ENCODE data around the gene BCAS3. TPM values are rescaled to one million over a fixed set of nuclear protein-coding genes. Genes with fewer than 3 reads are reported as not detected.

The BCAS3 gene
- total RNA-seq, 1 donor from 2014 or later, result 14.5 TPM

DNA sequence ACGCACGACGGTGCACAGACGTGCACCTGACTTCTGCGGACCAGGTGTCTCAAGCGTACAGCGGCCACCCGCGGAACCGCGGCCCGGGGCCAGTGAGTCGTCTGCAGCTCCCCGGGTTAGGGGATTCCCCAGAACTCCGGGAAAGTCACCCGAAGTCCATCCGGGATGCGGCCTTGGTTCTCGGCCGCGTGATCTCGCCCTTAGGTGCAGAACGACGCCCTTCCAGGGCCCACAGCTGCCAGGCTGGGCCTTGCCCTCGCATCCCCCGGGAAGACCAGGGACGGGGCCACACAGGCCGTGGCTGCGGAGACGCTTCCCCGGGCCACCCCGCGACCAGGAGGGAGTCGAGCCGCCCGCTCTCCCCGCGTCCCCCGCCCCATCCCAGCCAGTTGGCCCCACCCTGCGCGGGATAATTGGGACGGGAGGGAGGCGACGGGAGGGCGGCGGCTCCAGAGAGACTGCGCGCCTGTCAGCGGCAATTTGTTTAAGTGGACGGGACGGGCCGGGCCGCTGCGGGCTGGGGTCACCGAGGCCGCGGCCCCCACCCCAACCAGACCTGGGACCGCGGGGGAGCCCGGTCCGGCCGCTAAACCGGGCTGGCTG lies 718.4 kb downstream of the BCAS3 start:
- peaks cover 22% of the 10 kb centered on the region for H3K79me2 ChIP-seq (ENCODE audit: insufficient read depth, low read length)
- DNase-seq (ENCODE audit: low read depth) (no peak), FAIRE-seq (no peak)
- H3K36me3 ChIP-seq (ENCODE audit: insufficient read depth, low read length), result no peaks in the 10 kb centered on the region
- no peak overlapping the region for H3K4me3 ChIP-seq (ENCODE audit: insufficient read depth, low read depth, low read length)
- peak overlapping the region; percentile 75 for H2AFZ ChIP-seq (ENCODE audit: low read depth, low read length)
- Mint-ChIP-seq H3K36me3 (ENCODE audit: low read depth, unreplicated experiment) (peaks cover 4% of the 10 kb centered on the region), H3K27ac (ENCODE audit: unreplicated experiment) (no peak overlapping the region), H3K4me3 (ENCODE audit: unreplicated experiment) (no peak overlapping the region), H3K27me3 (ENCODE audit: low read depth, unreplicated experiment) (peaks cover 55% of the 10 kb centered on the region), H3K4me1 (ENCODE audit: low read depth, unreplicated experiment) (peaks cover 4% of the 10 kb centered on the region), H3K9me3 (ENCODE audit: unreplicated experiment) (peaks cover 31% of the 10 kb centered on the region)
- TF ChIP-seq, protein P1, sequence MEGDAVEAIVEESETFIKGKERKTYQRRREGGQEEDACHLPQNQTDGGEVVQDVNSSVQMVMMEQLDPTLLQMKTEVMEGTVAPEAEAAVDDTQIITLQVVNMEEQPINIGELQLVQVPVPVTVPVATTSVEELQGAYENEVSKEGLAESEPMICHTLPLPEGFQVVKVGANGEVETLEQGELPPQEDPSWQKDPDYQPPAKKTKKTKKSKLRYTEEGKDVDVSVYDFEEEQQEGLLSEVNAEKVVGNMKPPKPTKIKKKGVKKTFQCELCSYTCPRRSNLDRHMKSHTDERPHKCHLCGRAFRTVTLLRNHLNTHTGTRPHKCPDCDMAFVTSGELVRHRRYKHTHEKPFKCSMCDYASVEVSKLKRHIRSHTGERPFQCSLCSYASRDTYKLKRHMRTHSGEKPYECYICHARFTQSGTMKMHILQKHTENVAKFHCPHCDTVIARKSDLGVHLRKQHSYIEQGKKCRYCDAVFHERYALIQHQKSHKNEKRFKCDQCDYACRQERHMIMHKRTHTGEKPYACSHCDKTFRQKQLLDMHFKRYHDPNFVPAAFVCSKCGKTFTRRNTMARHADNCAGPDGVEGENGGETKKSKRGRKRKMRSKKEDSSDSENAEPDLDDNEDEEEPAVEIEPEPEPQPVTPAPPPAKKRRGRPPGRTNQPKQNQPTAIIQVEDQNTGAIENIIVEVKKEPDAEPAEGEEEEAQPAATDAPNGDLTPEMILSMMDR (IDR thresholded peaks at IDR 0.05; ENCODE audit: insufficient read depth, low read depth, low read length), result no peak
- TF ChIP-seq EZH2 (IDR thresholded peaks at IDR 0.05; ENCODE audit: insufficient read depth, low read length), result no peak
- peaks cover under 1% of the 10 kb centered on the region for H4K20me1 ChIP-seq (ENCODE audit: insufficient read depth, low read length)
- H3K27me3 ChIP-seq (ENCODE audit: insufficient read depth, low read length), result peaks cover 23% of the 10 kb centered on the region
- peaks cover 14% of the 10 kb centered on the region for H3K4me1 ChIP-seq (ENCODE audit: insufficient read depth, low read length)
- peak overlapping the region; percentile 81 for H3K4me2 ChIP-seq (ENCODE audit: low read length)
- no peaks in the 10 kb centered on the region for H3K9me3 ChIP-seq (ENCODE audit: insufficient read depth, low read depth, low read length)
- no peak overlapping the region for H3K27ac ChIP-seq (ENCODE audit: low read depth, low read length)
- H3K9ac ChIP-seq (ENCODE audit: low read length), result no peak overlapping the region

GRCh38 chr17:61396586-61397085 lies 719.0 kb downstream of the BCAS3 start:
- Mint-ChIP-seq H3K36me3 (ENCODE audit: low read depth, unreplicated experiment) (peaks cover 4% of the 10 kb centered on the region), H3K9me3 (ENCODE audit: unreplicated experiment) (peaks cover 34% of the 10 kb centered on the region), H3K4me1 (ENCODE audit: low read depth, unreplicated experiment) (peaks cover 4% of the 10 kb centered on the region), H3K4me3 (ENCODE audit: unreplicated experiment) (no peak overlapping the region), H3K27ac (ENCODE audit: unreplicated experiment) (no peak overlapping the region), H3K27me3 (ENCODE audit: low read depth, unreplicated experiment) (peaks cover 56% of the 10 kb centered on the region)
- Histone ChIP-seq H2AFZ (ENCODE audit: low read depth, low read length) (peak overlapping the region; percentile 75), H3K4me1 (ENCODE audit: insufficient read depth, low read length) (peaks cover 14% of the 10 kb centered on the region), H3K27ac (ENCODE audit: low read depth, low read length) (no peak overlapping the region), H3K4me3 (ENCODE audit: insufficient read depth, low read depth, low read length) (no peak overlapping the region), H3K79me2 (ENCODE audit: insufficient read depth, low read length) (peaks cover 28% of the 10 kb centered on the region), H3K9ac (ENCODE audit: low read length) (peak overlapping the region; percentile 23), H3K27me3 (ENCODE audit: insufficient read depth, low read length) (peaks cover 23% of the 10 kb centered on the region), H3K4me2 (ENCODE audit: low read length) (peak overlapping the region; percentile 81), H3K9me3 (ENCODE audit: insufficient read depth, low read depth, low read length) (no peaks in the 10 kb centered on the region), H4K20me1 (ENCODE audit: insufficient read depth, low read length) (peaks cover 6% of the 10 kb centered on the region), H3K36me3 (ENCODE audit: insufficient read depth, low read length) (no peaks in the 10 kb centered on the region)
- FAIRE-seq (no peak), DNase-seq (ENCODE audit: low read depth) (no peak)
- TF ChIP-seq, protein P1 (IDR thresholded peaks at IDR 0.05; ENCODE audit: insufficient read depth, low read depth, low read length), result no peak
- TF ChIP-seq EZH2 (IDR thresholded peaks at IDR 0.05; ENCODE audit: insufficient read depth, low read length), result peak; percentile 91
